DMS 273 (cell line): ENCODE results near the gene TIMM17A.
A peak's percentile ranks its signal among the peaks of the same experiment; 100 is the strongest.

ENCODE experiments used
- DNase-seq: peaks from one replicate; lab custom pipeline; 2025; ENCODE audit not compliant: unreplicated experiment; lab: John Stamatoyannopoulos, UW

The TIMM17A gene

DNA sequence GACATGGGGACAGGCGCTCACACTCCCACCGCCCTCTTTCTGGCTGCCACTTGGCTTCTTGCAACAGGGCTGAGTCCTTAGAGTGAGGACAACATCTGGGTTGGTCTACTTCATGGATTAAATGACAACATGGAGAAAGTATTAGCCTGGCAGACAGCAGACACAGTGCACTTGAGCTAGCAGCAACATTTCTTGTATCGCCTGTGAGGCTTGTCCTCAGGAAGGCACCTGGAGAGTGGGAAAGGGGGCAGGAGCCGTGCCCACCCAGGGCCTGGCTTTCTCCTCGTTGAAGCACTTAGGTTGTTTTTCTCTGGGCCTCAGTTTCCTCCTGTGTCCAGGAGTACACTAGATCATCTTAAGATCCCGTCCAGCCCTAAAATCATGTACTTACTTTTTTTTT, 58.8 kb downstream of the TIMM17A start:
- no peak for DNase-seq

DNA sequence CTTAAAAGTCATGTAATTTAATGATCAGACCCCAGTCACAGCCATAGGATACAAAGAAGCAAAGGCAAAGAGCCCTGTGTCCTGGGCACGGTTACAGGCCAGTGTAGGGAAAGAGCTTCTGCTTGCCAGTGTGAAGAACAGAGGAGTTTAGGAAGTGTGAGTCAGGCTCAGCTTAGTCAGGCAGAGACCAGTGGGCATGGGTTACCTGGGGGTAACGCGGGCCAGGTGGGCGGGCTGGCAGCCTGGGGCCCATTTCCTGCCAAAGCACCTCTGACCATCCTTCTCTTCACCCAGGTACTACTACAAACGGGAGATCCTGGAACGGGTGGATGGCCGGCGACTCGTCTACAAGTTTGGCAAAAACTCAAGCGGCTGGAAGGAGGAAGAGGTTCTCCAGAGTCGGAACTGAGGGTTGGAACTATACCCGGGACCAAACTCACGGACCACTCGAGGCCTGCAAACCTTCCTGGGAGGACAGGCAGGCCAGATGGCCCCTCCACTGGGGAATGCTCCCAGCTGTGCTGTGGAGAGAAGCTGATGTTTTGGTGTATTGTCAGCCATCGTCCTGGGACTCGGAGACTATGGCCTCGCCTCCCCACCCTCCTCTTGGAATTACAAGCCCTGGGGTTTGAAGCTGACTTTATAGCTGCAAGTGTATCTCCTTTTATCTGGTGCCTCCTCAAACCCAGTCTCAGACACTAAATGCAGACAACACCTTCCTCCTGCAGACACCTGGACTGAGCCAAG, 59.8 kb downstream of the TIMM17A start:
- DNase-seq = no peak

DNA sequence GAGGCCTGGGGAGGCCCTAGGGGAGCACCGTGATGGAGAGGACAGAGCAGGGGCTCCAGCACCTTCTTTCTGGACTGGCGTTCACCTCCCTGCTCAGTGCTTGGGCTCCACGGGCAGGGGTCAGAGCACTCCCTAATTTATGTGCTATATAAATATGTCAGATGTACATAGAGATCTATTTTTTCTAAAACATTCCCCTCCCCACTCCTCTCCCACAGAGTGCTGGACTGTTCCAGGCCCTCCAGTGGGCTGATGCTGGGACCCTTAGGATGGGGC, 60.3 kb downstream of the TIMM17A start:
- DNase-seq = no peak

DNA sequence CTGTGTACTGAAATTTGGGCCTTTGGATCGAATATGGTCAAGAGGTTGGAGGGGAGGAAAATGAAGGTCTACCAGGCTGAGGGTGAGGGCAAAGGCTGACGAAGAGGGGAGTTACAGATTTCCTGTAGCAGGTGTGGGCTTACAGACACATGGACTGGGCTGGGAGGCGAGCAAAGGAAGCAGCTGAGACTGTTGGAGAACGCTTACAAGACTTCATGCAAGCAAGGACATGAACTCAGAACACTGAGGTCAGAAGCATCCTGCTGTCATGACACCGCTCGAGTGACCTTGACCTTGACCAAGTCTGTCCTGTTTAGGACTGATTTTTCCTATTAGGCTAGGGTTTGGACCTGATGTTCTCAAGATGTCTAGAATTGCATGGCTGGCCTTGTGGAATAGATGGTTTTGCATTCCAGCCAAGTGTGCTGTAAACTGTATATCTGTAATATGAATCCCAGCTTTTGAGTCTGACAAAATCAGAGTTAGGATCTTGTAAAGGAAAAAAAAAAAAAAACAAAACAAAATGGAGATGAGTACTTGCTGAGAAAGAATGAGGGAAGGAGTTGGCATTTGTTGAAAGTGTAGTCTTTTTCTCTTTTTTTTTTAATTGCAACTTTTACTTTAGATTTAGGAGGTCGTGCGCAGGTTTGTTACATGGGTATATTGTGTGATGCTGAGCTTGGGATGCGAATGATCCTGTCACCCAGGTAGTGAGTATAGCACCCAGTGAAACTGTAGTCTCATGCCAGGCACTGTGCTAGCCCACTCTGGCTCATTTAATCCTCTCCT, 60.9 kb downstream of the TIMM17A start:
- no peak for DNase-seq

DNA sequence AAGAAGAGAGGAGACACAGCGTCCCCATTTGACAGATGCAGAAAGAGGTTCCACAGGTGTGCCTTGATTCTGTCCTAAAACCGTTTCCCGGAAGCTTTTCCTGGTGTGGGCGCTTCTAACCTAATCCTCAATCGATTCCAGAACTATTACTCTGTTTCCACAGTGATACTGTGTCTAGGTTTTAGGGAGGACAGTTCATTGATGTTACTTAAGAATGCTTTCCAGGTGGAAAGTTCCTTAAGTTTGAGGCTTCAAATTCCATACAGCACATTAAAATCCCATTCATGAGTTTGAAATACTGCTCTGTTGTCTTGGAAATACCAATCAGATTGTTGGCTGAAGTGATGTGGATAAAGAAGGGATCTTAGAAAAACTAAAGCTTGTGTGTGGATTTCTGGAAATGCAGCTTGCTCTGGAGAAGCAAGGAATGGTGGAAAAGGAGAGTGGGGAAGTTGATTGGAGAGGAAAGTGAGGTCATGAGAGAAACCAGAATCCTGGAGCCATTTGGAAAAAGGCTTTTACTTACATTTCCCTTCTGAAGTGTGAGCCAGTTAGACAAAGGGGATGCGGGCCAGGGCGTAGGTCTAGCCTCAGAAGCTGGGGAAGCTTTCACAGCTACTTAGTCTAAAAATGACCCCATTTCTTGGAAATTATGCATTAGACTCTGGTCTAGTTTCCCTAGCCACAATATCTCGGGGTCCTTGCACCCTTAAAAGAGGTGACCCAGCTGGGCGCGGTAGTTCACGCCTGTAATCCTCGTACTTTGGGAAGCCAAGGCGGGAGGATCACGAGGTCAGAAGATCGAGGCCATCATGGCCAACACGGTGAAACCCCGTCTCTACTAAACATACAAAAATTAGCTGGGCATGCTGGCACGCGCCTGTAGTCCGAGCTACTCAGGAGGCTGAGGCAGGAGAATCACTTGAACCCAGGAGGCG, 61.8 kb downstream of the TIMM17A start:
- no peak for DNase-seq

DNA sequence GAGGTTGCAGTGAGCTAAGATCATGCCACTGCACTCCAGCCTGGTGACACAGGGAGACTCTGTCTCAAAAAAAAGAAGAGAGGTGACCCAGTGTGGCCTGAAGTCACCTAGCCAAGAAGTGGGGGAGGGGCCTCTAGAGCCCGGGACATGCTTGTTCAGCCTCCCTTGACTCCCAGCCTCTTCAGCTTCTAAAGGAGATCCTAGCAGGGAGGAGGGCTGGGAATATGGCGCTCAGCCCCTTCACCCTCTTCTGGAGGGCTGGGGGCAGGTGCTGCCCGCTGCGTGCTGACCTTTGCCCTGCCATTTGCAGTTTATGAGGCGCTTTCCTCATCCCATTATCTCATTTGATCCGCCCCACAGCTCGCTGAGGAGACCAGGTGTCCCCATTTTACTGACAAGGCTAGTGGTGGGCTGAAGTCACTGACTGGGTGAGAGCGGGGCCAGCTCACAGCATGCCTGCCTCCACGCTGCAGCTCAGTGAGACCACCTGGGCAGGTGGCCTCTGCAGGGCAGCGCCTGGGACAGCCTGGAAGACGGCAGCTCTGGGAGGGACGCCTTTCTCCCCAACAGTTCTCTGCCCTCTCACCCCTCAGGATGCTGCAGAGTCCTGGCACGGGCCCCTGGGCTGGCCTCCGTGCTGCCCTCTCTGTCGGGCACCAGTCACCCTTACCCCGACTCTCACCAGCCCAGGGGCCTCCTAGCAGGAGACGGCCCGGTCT, 62.6 kb downstream of the TIMM17A start:
- DNase-seq = no peak

DNA sequence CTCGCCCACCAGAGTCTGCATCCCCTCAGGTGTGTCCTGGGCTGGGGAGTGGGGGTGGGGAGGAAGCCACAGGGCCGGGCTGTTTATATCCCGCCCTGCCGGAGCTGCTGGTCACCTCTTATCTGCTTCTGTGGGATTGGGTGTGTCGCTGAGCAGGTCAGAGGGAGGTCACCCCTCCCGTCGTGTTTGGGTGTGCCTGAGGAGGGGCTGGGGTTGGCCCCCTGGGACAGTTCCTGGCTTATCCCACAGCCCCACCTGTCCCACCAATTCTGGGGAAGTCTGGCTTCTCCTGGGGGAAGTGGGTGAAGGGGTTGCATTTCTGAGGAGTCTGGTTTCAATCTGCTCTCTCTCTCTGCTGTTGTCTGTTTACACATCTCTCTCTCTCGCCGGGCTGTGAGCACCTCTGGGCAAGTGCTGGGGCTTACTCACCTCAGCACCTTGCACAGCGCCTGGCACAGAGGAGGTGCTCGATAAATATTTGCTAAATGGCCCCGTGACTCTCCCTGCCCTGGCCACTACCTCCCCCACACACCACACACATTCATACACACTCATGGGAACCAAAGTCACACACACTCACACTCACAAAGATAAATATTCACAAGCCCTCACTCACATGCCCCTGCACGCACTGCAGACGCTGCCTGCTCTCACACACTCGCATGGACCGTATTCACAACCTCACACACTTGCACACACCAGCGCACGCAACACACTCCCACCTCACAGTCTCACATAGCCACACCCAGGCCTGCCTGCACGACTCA, 63.3 kb downstream of the TIMM17A start:
- DNase-seq = peak; percentile 66

DNA sequence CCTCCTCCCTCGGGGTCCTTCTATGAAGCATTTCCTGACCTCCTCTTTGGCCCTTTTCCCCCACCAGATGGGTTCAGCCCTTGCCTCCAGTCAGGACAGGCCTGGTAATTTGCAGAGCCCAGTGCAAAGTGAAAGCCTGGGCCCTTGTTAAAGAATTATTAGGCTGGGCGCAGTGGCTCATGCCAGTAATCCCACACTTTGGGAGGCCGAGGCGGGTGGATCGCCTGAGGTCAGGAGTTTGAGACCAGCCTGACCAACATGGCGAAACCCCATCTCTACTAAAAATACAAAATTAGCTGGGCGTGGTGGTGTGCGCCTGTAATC, 63.9 kb downstream of the TIMM17A start:
- DNase-seq = peak; percentile 74
